ENCODE data around the gene FIGLA.
"Not testable (repeated sequence)": the region's sequence is repeated elsewhere in the genome, so short reads cannot be mapped to it uniquely, and the experiment has no call there.

The FIGLA gene

DNA sequence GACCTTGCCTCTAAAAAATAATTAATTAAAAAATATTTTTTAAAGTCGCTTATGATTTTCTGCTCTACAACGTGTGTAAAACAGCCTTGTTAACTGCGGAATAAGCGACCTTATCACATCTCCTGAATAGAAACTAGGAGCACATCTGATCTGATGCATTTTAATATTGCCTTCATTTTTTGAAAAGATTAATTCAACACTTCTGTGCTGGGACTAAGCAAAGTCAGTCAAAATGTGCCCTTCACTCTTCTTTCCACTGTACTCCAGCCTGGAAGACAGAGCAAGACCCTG is 17.3 kb upstream of the FIGLA start:
- FAIRE-seq: no peak

- FAIRE-seq: no peak
Measured at GRCh38 chr2:70807102-70807827, 16.8 kb upstream of the FIGLA start.

DNA sequence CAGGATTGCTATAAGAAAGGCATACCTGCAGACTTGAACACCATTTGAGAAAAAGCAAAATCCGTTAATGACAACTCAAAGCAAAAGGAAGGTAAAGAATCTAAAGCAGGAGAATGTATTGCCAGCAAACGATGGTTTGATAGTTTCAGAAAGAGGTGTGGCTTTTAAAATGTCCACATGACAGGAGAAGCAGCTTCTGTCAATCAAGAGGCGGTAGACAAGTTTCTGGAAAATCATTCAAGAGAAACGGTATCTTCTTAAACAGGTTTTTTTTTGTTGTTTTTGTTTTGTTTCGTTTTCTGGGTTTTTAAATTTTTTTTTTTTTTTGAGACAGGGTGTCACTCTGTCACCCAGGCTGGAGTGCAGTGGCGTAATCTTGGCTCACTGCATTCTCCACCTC is 16.2 kb upstream of the FIGLA start:
- no peak for FAIRE-seq

- no peak for FAIRE-seq
Measured at GRCh38 chr2:70806013-70806412, 15.6 kb upstream of the FIGLA start.

- FAIRE-seq: no peak
Measured at GRCh38 chr2:70801607-70802263, 11.3 kb upstream of the FIGLA start.

GRCh38 chr2:70799706-70800105 is 9.3 kb upstream of the FIGLA start:
- no peak for FAIRE-seq

DNA sequence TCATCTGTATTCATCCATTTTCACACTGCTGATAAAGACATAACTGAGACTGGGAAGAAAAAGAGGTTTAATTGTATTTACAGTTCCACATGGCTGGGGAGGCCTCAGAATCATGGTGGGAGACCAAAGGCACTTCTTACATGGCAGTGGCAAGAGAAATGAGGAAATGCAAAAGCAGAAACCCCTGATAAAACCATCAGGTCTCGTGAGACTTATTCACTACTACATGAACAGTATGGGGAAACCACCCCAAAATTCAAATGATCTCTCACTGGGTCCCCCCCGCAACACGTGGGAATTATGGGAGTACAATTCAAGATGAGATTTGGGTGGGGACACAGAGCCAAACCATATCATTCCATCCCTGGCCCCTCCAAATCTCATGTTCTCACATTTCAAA is 7.6 kb upstream of the FIGLA start:
- not testable (repeated sequence) for FAIRE-seq

DNA sequence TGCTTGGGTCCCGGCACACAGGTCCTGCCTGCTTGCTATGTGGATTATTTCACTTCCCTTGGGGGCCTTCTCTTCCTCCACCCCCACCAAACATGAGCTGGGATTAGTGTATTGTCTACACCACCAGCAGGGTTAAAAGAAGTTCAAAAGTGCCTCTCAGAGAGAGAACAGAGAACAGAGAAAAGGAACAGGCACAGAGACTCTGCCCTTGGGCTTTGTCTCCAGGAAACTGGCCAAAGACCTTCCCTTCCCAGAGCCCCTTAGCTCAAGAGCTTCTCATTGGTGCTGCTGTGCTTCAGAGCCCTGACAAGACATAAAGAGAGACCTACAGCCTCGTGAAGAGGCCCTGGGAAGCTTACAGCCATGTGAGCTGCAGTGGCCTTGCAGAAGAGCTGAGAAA is 7.1 kb upstream of the FIGLA start:
- no peak for FAIRE-seq

- FAIRE-seq: no peak
Measured at GRCh38 chr2:70796262-70796661, 5.8 kb upstream of the FIGLA start.

GRCh38 chr2:70795164-70795995 is 4.9 kb upstream of the FIGLA start:
- no peak for FAIRE-seq

- no peak for FAIRE-seq
Measured at GRCh38 chr2:70793450-70793849, 3.0 kb upstream of the FIGLA start.

DNA sequence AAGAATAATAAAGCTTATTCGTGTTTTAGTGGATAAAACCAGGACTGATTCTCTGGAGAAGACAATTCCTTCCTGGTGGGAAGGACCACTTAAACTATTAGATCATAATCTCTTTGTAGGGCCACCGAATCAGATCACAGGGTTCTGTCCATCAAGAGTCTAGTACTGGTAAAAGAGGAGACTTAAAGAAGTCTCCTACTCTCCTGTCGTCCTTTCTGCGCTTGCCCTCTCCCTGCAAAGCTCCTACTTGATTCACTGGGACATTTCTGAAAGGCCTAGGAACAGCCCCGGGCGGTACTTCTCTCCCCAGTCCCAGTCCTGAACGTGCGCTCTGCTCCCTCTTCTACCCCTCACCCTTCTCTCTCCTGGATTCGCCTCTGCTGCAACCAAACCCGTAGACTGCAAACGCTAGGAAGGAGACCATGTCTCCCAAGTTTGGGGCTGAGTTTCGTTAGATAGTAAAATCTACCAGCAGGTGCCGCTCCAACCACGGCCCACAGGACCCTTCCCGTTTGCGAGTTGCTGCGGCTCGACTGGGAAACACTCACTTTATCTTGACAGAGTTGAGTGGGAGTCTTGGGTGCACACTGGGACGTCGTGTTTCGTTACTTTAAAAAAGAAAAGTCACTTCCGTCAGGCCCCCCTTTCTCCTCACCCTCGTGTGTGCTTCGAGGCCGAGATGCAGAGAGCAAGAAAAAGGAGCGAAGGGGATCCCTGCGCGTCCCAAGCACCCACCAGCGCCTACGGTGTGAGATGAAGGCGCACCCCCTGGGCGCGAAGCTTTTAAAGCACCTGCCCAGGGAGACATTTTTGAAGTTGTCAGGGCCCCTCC is 923 bp downstream of the FIGLA start:
- FAIRE-seq: no peak

DNA sequence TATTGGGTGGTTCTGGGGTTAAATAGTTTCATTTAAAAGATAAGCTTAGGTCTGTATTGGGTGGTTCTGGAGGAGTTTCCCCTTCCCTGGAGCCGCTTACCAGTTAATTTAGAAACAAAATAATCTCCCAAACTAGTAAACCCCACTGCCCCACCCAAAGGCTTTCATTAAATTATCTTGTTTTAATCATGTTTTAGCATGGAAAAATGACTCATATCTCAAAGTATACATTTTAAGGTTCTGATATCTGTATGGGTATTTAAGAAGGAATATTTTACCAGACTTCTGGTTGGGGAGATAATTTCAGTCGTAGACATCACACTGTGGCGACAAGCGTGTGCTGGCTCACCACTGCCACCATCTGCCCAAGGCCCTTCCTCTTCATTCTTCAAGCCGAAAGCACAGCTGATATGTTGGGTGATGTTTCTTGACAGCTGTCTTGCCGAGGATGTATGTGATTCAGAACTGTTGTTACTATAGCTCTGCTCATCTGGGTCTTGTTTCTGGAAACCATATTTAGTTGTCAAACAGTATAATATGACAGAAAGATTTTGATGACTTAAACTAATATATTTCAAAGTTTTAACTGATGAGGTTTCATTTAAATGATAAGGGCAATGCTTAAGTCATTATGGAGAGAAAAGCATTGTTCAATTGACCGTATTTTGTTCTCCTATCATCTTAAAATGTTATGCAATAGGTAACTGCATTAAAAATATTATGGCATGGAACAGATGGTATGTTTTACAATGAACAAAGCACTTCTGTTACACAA is 5.1 kb downstream of the FIGLA start:
- no peak for FAIRE-seq

DNA sequence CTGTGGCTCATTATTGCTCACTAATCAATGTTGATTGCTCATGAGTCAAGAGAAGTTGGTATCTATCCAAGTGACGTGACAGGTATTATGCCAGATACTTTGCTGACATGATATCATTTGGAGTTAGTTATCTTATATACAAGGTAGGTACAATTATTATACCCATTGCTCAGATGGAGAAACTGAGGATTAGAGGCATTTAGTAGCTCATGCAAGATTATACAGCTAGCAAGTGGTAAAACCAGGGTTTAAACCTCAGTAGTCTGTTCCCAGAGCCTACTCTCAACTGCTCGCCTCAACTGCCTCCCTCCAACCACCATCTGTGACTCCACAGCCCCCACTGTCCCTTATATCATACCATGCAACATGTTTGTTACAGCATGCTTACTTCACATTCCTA is 6.1 kb downstream of the FIGLA start:
- no peak for FAIRE-seq

- no peak for FAIRE-seq
Measured at GRCh38 chr2:70779911-70780545, 10.4 kb downstream of the FIGLA start.

DNA sequence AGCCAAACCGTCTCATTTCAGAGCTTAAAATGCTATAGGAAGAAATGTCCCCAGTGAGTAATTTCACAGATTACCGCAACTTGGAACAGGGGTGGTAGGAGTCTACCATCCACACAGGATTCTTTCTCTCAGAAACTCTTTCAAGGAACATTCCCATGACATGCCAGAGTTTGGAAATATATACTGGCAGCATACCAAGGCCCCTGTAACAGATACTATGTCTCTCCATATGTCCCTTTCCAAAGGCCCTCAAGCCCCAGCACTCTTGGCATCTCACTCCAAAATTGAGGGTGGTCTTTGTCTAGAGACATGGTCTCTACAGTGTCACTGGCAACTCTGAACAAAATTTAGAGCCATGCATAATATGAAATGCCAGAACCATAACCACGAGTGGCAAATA is 11.0 kb downstream of the FIGLA start:
- FAIRE-seq: no peak

GRCh38 chr2:70778676-70779075 is 11.8 kb downstream of the FIGLA start:
- FAIRE-seq: no peak

GRCh38 chr2:70777450-70777849 is 13.0 kb downstream of the FIGLA start:
- FAIRE-seq: no peak

- no peak for FAIRE-seq
Measured at GRCh38 chr2:70776266-70776665, 14.2 kb downstream of the FIGLA start.

- no peak for FAIRE-seq
Measured at GRCh38 chr2:70775141-70775540, 15.3 kb downstream of the FIGLA start.

DNA sequence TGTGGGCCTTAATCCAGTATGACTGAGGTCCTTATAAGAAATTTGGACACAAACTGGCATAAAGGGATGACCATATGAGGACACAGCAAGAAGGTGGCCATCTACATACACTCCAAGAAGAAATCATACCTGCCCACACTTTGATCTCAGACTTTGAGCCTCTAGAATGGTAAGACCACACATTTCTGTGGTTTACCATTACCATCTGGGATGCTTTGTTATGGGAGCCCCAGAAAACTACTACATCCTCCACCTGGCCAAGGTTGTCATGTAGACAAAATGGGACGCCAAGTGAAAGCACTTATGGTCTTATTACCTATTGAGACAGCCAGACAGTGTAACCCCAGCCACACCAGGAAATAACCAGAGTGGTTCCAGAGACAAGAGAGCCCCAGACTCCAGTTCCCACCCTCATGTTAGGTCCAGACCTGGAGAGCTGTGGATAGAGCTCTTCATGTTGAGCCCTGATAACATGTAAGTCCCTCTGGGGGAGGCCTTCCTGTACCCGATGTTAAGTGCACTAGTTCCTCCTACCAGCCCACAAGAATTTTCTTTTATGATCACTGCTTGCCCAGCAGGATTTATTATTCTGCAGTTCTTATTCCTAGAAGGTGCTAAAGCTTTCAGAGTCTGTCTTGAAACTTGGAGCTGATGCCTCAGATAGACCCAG is 17.8 kb downstream of the FIGLA start:
- FAIRE-seq: no peak

Measured in colon (tissue), 2 donors.